ENCODE data around the gene TGFB3. TPM values are rescaled to one million over a fixed set of nuclear protein-coding genes. Genes with fewer than 3 reads are reported as not detected.

The TGFB3 gene
- polyA plus RNA-seq, 1 donor from 2014 or later = 1.3 TPM

DNA sequence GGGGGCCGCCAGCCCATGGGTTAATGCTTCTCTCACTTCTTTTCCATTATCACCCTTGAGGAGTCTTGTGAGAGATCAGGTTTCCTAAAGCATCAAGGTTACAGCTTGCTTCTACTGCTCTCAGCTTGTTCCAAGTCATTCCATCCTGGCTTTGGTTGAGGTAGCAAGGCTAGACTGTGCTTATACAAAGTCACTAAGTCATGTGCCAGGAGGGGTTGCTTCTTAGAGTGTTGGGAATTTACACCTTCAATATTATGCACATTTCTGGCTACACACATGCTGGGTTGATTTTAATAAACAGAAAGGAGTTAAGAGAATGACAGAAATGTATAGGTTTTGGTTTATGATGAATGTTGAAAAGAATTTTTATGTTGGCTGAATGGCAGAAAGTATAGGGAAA lies 25.6 kb upstream of the TGFB3 start:
- no peaks in the 10 kb centered on the region for H3K9me3 ChIP-seq (ENCODE audit: low read length)
- no peaks in the 10 kb centered on the region for H4K20me1 ChIP-seq (ENCODE audit: insufficient read depth)
- no peaks in the 10 kb centered on the region for H3K9me2 ChIP-seq (ENCODE audit: insufficient read depth, low read length)
- peaks cover 14% of the 10 kb centered on the region for H3K36me3 ChIP-seq (ENCODE audit: insufficient read depth, low read length)
- H3K4me2 ChIP-seq (ENCODE audit: low read length) = no peak overlapping the region
- no peaks in the 10 kb centered on the region for H3K27me3 ChIP-seq (ENCODE audit: insufficient read depth, low read depth, low read length)
- H3F3A ChIP-seq (ENCODE audit: insufficient read depth, low read length, poor library complexity, severe bottlenecking) = no peaks in the 10 kb centered on the region
- TF ChIP-seq, protein P1, sequence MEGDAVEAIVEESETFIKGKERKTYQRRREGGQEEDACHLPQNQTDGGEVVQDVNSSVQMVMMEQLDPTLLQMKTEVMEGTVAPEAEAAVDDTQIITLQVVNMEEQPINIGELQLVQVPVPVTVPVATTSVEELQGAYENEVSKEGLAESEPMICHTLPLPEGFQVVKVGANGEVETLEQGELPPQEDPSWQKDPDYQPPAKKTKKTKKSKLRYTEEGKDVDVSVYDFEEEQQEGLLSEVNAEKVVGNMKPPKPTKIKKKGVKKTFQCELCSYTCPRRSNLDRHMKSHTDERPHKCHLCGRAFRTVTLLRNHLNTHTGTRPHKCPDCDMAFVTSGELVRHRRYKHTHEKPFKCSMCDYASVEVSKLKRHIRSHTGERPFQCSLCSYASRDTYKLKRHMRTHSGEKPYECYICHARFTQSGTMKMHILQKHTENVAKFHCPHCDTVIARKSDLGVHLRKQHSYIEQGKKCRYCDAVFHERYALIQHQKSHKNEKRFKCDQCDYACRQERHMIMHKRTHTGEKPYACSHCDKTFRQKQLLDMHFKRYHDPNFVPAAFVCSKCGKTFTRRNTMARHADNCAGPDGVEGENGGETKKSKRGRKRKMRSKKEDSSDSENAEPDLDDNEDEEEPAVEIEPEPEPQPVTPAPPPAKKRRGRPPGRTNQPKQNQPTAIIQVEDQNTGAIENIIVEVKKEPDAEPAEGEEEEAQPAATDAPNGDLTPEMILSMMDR (IDR thresholded peaks at IDR 0.05; ENCODE audit: poor library complexity, severe bottlenecking) = no peak
- TF ChIP-seq, protein P2, sequence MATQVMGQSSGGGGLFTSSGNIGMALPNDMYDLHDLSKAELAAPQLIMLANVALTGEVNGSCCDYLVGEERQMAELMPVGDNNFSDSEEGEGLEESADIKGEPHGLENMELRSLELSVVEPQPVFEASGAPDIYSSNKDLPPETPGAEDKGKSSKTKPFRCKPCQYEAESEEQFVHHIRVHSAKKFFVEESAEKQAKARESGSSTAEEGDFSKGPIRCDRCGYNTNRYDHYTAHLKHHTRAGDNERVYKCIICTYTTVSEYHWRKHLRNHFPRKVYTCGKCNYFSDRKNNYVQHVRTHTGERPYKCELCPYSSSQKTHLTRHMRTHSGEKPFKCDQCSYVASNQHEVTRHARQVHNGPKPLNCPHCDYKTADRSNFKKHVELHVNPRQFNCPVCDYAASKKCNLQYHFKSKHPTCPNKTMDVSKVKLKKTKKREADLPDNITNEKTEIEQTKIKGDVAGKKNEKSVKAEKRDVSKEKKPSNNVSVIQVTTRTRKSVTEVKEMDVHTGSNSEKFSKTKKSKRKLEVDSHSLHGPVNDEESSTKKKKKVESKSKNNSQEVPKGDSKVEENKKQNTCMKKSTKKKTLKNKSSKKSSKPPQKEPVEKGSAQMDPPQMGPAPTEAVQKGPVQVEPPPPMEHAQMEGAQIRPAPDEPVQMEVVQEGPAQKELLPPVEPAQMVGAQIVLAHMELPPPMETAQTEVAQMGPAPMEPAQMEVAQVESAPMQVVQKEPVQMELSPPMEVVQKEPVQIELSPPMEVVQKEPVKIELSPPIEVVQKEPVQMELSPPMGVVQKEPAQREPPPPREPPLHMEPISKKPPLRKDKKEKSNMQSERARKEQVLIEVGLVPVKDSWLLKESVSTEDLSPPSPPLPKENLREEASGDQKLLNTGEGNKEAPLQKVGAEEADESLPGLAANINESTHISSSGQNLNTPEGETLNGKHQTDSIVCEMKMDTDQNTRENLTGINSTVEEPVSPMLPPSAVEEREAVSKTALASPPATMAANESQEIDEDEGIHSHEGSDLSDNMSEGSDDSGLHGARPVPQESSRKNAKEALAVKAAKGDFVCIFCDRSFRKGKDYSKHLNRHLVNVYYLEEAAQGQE (IDR thresholded peaks at IDR 0.05; ENCODE audit: borderline replicate concordance) = no peak
- no peak for TF ChIP-seq TAF1 (IDR thresholded peaks at IDR 0.05; ENCODE audit: low read depth)
- TF ChIP-seq EP300 (conservative IDR thresholded peaks at IDR 0.05; ENCODE audit: poor library complexity, severe bottlenecking) = no peak
- TF ChIP-seq EZH2 (IDR thresholded peaks at IDR 0.05; ENCODE audit: borderline replicate concordance, insufficient read depth, low read length, poor library complexity, severe bottlenecking) = no peak
- TF ChIP-seq SMC3 (conservative IDR thresholded peaks at IDR 0.05; ENCODE audit: poor library complexity) = no peak
- no peak overlapping the region for H3K9ac ChIP-seq (ENCODE audit: low read length)
- H3K4me3 ChIP-seq (ENCODE audit: low read length) = no peak overlapping the region
- no peak overlapping the region for H2AFZ ChIP-seq (ENCODE audit: low read depth, low read length)
- no peaks in the 10 kb centered on the region for H3K79me2 ChIP-seq (replicated peaks; ENCODE audit: insufficient read depth, low read length)
- H3K27ac ChIP-seq (ENCODE audit: low read length) = no peak overlapping the region

DNA sequence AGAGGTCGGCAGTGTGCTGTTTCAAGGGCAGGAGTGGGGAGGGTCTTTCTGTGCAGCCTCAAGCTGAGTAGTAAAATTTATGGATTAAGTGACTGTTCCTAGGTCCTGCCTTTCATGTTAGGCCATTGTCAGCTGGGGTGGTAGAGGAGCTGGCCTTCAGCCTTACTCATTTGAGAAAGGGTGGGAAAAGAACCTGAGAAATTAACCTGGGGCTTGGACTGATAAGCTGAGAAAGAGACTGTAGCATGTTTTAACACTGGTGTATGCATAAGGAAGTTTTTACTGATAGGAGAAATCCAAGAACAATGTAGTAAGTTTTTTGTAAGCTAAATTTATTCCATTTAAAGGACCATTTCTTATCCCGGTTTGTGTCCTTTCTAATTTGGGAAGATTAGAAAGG lies 24.5 kb upstream of the TGFB3 start:
- no peak for TF ChIP-seq SMC3 (conservative IDR thresholded peaks at IDR 0.05; ENCODE audit: poor library complexity)
- TF ChIP-seq, protein P1 (IDR thresholded peaks at IDR 0.05; ENCODE audit: poor library complexity, severe bottlenecking) = no peak
- no peak for TF ChIP-seq EP300 (conservative IDR thresholded peaks at IDR 0.05; ENCODE audit: poor library complexity, severe bottlenecking)
- no peak for TF ChIP-seq MXI1 (conservative IDR thresholded peaks at IDR 0.05; ENCODE audit: poor library complexity, severe bottlenecking)
- TF ChIP-seq TAF1 (IDR thresholded peaks at IDR 0.05; ENCODE audit: low read depth) = no peak
- no peak for TF ChIP-seq POLR2AphosphoS5 (IDR thresholded peaks at IDR 0.05)
- no peak for TF ChIP-seq EZH2 (IDR thresholded peaks at IDR 0.05; ENCODE audit: borderline replicate concordance, insufficient read depth, low read length, poor library complexity, severe bottlenecking)
- no peak for TF ChIP-seq RAD21 (conservative IDR thresholded peaks at IDR 0.05)
- TF ChIP-seq, protein P2 (IDR thresholded peaks at IDR 0.05; ENCODE audit: borderline replicate concordance) = no peak
- Histone ChIP-seq H3K4me3 (ENCODE audit: low read length) (no peak overlapping the region), H3K9me3 (ENCODE audit: low read length) (no peaks in the 10 kb centered on the region), H3K27me3 (ENCODE audit: insufficient read depth, low read depth, low read length) (no peaks in the 10 kb centered on the region), H3F3A (ENCODE audit: insufficient read depth, low read length, poor library complexity, severe bottlenecking) (no peaks in the 10 kb centered on the region), H3K36me3 (ENCODE audit: insufficient read depth, low read length) (peaks cover 14% of the 10 kb centered on the region), H4K20me1 (ENCODE audit: insufficient read depth) (no peaks in the 10 kb centered on the region), H3K9ac (ENCODE audit: low read length) (no peak overlapping the region), H3K79me2 (replicated peaks; ENCODE audit: insufficient read depth, low read length) (no peaks in the 10 kb centered on the region), H3K27ac (ENCODE audit: low read length) (no peak overlapping the region), H2AFZ (ENCODE audit: low read depth, low read length) (no peak overlapping the region), H3K4me2 (ENCODE audit: low read length) (no peak overlapping the region), H3K9me2 (ENCODE audit: insufficient read depth, low read length) (no peaks in the 10 kb centered on the region)
